GM18502 (cell line): ENCODE data around the gene RBM14.
"Not testable (repeated sequence)": the region's sequence is repeated elsewhere in the genome, so short reads cannot be mapped to it uniquely, and the experiment has no call there.

Experiments
- ATAC-seq: cut with Tn5 transposase; IDR thresholded peaks from one replicate; pipeline ENCODE4 v1.9.1; 2021; ENCODE audit warnings: mild to moderate bottlenecking; ENCODE audit not compliant: unreplicated experiment, poor library complexity

Gene RBM14

GRCh38 chr11:66593650-66594049, 22.8 kb upstream of the RBM14 start:
- ATAC-seq: no peak

GRCh38 chr11:66595245-66595904, 21.1 kb upstream of the RBM14 start:
- no peak for ATAC-seq

- no peak for ATAC-seq
These were observed 17.4 kb upstream of the RBM14 start for GRCh38 chr11:66598993-66599392.

DNA sequence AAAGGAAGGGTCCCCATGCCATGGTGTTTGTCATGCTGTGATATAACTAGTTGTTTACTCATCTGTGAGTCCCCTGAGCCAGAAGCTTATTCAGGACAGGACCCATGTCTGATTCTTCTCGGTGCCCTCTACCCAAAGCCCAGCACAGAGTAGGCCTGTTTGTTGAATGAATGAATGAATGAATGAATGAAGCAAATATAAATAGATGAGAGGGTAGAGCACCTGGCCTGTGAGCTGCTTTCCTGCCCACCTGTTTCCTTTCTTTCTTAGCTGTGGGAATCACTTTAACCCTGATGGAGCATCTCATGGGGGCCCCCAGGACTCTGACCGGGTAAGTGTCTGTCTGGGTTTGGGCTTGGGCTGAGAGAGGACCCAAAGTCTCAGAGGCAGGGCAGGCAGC, 16.2 kb upstream of the RBM14 start:
- no peak for ATAC-seq

DNA sequence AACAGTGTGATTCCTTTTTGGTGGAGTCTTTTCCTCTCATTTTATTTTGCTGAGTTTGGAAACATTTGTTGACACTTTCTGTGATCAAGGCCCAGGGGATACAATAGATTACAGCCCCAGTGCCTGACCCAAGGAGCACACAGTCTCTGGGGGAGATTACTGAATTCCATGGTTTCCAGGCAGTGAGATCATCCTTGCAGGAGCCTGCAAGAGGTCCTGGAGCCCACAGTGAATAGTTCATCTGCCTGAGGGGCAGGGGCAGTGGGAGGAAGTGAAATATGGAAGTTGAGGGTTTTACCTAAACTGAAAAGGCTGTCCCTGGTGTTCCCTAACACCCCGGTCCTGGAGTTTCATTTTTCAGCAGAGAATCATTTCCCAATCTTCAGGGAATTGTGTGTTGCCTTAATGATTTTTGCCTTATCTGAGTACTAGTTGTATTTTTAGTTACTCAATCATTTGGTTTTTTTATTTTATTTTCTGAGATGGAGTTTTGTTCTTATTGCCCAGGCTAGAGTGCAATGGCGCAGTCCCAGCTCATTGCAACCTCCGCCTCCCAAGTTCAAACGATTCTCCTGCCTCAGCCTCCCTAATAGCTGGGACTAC, 15.7 kb upstream of the RBM14 start:
- ATAC-seq: no peak

GRCh38 chr11:66603072-66603471, 13.4 kb upstream of the RBM14 start:
- no peak for ATAC-seq

GRCh38 chr11:66604155-66604554, 12.3 kb upstream of the RBM14 start:
- ATAC-seq: no peak

DNA sequence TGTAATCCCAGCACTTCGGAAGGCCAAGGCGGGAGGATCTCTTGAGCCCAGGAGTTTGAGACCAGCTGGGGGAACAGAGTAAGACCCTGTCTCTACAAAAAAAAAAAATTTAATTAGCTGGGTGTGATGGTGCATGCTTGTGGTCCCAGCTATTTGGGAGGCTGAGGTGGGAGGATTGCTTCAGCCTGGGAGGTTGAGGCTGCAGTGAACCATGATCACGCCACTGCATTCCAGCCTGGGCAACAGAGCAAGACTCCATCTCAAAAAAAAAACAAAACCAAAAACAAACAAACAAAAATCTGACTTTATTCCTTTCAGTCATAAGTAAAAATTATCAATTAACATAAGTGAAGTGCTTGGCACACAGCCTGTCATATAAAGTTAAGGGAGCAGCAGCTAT, 9.8 kb upstream of the RBM14 start:
- not testable (repeated sequence) for ATAC-seq

- no peak for ATAC-seq
These were observed 9.2 kb upstream of the RBM14 start for GRCh38 chr11:66607126-66607834.

DNA sequence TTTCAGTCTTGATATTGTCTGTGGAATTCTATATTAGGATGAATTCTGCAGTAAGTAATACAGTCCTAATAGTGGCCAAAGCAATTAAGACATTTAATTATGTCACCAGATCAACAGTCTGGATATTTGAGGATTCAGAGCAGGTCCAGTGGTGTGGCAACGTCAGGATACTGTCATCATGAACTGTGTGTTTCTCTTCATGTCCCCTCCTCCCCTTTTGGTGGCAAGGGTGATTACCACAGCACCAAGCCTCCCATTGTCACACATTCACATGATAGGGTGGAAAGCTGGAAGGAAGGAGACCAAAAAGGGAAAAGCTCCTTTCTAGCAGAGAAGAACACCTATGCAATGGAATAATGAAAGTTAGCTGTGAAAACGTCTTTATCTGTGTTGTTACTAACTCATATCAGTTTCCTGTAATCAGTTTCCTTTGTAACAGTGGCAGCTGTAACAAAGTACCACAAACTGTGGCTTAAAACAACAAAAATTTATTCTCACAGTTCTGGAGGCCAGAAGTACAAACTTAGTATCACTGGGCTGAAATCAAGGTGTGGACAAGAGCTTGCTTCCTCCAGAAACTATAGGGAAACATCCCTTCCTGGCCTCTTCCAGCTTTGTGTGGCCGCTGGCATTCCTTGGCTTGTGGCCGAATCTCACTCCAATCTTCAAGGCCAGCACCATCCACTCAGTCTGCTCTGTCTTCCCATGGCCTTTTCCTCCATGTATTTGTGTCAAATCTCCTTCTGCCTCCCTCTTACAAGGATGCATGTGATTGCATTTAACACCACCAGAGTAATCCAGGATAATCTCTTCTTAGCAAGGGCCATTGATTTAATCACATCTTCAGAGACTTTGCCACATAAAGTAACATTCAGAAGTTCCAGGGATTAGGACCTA, 6.5 kb upstream of the RBM14 start:
- ATAC-seq: no peak

DNA sequence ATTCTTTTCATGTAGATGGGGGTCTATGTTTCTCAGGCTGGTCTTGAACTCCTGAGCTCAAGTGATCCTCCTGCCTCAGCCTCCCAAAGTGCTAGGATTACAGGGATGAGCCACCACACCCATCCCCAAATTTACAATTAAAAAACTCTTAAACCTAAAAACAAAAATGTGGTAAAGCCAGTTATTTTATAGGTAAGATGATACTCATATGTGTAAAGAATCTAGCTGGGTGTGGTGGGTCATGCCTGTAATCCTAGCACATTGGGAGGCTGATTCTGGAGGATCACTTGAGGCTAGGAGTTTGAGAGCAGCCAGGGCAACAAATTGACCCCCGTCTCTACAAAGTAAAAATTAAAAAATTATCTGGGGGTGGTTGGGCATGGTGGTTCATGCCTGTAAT, 4.0 kb upstream of the RBM14 start:
- ATAC-seq: no peak

DNA sequence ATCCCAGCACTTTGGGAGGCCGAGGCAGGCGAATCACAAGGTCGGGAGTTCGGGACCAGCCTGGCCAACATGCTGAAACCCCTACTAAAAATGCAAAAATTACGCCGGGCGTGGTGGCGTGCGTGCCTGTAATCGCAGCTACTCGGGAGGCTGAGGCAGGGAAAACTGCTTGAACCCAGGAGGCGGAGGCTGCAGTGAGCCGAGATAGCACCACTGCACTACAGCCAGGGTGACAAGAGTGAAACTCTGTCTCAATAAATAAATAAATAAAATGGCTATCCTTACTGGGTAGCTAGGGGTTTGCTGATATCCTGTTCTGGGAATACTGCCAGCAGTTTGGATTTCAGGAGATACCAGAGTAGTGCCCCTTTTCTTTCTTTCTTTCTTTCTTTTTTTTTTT, 2.4 kb upstream of the RBM14 start:
- no peak for ATAC-seq

DNA sequence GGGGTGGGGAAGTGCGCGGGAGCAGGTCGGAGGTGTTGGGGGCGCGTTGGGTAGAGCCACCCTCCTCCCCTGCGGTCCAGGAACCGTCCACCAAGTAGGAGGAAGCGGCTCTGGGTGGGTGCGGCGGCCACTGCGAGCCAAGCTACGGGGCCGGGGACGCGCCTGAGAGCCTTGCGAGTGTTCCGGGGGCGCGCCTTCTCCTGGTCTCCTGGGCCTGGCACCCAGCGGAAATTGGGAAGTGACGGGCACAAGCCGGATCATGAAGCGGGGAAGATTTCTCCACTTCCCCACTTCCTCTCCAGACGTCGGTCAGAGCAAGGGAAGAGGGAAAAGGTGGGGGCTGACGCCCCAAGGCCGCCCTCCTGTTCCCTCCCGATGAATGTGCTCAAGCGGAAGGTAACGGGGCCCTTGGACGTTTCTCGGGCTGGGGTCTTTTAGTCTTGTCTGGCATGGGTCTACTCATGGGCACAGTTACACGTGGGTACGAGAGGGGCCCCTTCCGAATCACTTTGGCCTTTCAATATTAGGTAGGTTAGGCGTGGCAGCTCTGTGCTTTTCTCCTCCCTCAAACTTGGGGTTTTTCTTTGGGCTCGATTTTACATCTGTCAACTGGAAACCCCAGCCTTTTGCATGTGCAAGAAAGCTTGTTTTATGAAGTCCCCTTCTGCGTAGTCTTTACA, 865 bp downstream of the RBM14 start:
- no peak for ATAC-seq

GRCh38 chr11:66619080-66619554, 2.7 kb downstream of the RBM14 start:
- ATAC-seq: no peak

DNA sequence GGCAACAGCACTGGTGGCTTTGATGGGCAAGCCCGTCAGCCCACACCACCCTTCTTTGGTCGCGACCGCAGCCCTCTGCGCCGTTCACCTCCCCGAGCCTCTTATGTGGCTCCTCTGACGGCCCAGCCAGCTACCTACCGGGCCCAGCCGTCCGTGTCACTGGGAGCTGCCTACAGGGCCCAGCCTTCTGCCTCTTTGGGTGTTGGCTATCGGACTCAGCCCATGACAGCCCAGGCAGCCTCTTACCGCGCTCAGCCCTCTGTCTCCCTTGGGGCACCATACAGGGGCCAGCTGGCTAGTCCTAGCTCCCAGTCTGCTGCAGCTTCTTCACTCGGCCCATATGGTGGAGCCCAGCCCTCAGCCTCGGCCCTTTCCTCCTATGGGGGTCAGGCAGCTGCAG, 8.0 kb downstream of the RBM14 start:
- no peak for ATAC-seq

DNA sequence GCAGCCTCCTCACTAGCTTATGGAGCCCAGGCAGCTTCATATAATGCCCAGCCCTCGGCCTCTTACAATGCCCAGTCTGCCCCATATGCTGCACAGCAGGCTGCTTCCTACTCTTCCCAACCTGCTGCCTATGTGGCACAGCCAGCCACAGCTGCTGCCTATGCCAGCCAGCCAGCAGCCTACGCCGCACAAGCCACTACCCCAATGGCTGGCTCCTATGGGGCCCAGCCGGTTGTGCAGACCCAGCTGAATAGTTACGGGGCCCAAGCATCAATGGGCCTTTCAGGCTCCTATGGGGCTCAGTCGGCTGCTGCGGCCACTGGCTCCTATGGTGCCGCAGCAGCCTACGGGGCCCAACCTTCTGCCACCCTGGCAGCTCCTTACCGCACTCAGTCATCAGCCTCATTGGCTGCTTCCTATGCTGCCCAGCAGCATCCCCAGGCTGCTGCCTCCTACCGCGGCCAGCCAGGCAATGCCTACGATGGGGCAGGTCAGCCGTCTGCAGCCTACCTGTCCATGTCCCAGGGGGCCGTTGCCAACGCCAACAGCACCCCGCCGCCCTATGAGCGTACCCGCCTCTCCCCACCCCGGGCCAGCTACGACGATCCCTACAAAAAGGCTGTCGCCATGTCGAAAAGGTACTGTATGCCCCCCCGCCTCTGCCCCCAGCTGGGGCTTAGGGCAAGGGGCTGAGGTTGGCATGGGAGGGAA, 8.8 kb downstream of the RBM14 start:
- no peak for ATAC-seq

DNA sequence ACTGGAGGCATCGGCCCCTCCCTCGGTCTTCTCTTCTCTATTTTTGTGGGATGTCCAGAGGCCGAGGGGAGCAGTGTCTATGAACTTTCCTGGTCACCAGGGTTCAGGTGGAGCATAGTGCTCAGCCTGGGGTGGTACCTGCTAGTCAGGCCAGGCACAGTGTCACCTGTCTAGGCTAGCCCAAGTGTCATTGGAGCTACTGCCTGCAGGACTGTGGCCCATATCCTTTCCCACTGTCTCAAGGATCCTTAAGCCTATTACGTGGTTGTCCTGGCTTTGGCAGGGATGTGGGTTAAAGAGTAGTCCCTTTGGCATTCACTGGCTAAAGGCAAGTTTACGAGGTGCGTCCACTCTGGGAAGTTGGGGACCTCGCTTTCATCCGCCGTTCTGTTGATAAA, 9.3 kb downstream of the RBM14 start:
- no peak for ATAC-seq

GRCh38 chr11:66626382-66626781, 10.0 kb downstream of the RBM14 start:
- no peak for ATAC-seq

DNA sequence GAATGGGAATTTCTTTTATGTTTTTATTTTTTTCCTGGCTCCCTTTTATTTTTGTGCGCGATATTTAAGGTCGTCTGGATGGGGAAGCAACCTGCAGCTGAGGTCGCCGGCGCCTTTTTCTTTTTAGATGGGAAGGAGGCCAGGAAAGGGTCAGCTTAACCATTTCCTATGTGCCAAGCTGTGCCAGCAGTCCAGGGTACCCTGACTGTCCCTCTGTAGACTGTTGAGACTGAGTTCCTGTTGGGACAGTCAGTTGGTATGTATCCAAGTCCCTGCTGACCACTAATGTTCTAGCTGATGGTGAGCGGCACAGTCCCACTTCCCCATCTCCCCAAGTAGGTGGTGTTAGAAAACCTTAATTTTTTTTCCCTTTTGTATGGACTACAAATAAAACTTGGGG, 10.5 kb downstream of the RBM14 start:
- no peak for ATAC-seq
